HAP-1 (cell line): ENCODE measurements around the gene STAG1.
A peak's percentile ranks its signal among the peaks of the same experiment; 100 is the strongest.
"Not testable (repeated sequence)": the region's sequence is repeated elsewhere in the genome, so short reads cannot be mapped to it uniquely, and the experiment has no call there.

Experiments
- DNase-seq, 2 experiments: peaks; one replicate each; pipeline ENCODE4 v3.0.0-alpha.2; 2016 to 2020; ENCODE audit warnings: low spot score in 2 of 2
- H3K27me3 ChIP-seq: fragments of 250-450 bp; sonication (Bioruptor Pico); 2 replicates; pipeline ENCODE4 v1.5.1; 2020; ENCODE audit warnings: low read depth, mild to moderate bottlenecking, moderate library complexity
- H3K36me3 ChIP-seq: fragments of 250-450 bp; sonication (Bioruptor Pico); replicated peaks from 2 replicates; pipeline ENCODE4 v1.5.1; 2020; ENCODE audit warnings: mild to moderate bottlenecking
- H3K4me1 ChIP-seq: fragments of 250-450 bp; sonication (Bioruptor Pico); 2 replicates; pipeline ENCODE4 v1.5.1; 2020; ENCODE audit warnings: mild to moderate bottlenecking
- H3K4me3 ChIP-seq: fragments of 250-450 bp; sonication (Bioruptor Pico); 2 replicates; pipeline ENCODE4 v1.5.1; 2020; ENCODE audit warnings: mild to moderate bottlenecking, moderate library complexity
- H3K9me3 ChIP-seq: fragments of 250-450 bp; sonication (Bioruptor Pico); 2 replicates; pipeline ENCODE4 v1.5.1; 2020; ENCODE audit warnings: mild to moderate bottlenecking, moderate library complexity
- in situ Hi-C: fragments of 300-500 bp; cut with MboI; formaldehyde crosslinking; loops from 3 replicates; pipeline ENCODE4 v1.14.3; 2020; ENCODE audit warnings: low sequenced_read_pairs, inconsistent platforms, mixed read lengths

The STAG1 gene

GRCh38 chr3:136336329-136337100 is 415.7 kb downstream of the STAG1 start:
- no peak for DNase-seq
- no peaks in the 10 kb centered on the region for H3K9me3 ChIP-seq
- H3K27me3 ChIP-seq, result no peaks in the 10 kb centered on the region
- peaks cover 40% of the 10 kb centered on the region for H3K36me3 ChIP-seq
- no peaks in the 10 kb centered on the region for H3K4me1 ChIP-seq
- H3K4me3 ChIP-seq, result no peak overlapping the region
- in situ Hi-C loops, result no loop called here

- H3K4me1 ChIP-seq, H3K27me3 ChIP-seq, H3K4me3 ChIP-seq, DNase-seq, in situ Hi-C loops, H3K9me3 ChIP-seq: not testable (repeated sequence)
- H3K36me3 ChIP-seq, result peaks cover 35% of the 10 kb centered on the region
These were observed 417.5 kb downstream of the STAG1 start for GRCh38 chr3:136334726-136335125.

DNA sequence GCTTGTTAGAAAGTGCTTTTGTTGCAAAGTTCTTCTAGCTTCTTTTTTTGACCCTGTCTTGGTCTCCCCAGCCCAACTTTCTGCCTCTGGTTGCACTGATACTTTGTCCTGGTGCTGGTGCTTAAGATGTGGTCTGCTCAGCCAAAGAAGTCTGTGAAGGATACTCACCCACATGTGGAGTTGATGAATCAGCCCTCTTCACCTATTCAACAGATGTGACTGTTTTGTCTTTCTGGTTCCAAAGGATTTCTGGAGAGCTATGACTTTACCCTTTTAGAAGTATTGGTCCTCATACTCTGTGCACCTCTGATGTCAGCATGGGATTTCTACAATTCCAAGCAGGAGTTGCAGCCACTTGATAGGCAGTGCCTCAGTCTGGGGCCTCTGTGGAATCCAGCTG is 418.0 kb downstream of the STAG1 start:
- Histone ChIP-seq H3K36me3 (peaks cover 31% of the 10 kb centered on the region), H3K9me3 (no peaks in the 10 kb centered on the region)

GRCh38 chr3:136332776-136333175 is 419.4 kb downstream of the STAG1 start:
- Histone ChIP-seq H3K9me3 (no peaks in the 10 kb centered on the region), H3K4me3 (no peak overlapping the region), H3K27me3 (no peaks in the 10 kb centered on the region), H3K4me1 (no peaks in the 10 kb centered on the region), H3K36me3 (peaks cover 32% of the 10 kb centered on the region)
- in situ Hi-C loops, result no loop called here
- no peak for DNase-seq

More for the DNA sequence above, 418.0 kb downstream of the STAG1 start:
- H3K4me3 ChIP-seq, result no peak overlapping the region
- H3K4me1 ChIP-seq, result no peaks in the 10 kb centered on the region
- no peaks in the 10 kb centered on the region for H3K27me3 ChIP-seq
- in situ Hi-C loops, result no loop called here
- no peak for DNase-seq

DNA sequence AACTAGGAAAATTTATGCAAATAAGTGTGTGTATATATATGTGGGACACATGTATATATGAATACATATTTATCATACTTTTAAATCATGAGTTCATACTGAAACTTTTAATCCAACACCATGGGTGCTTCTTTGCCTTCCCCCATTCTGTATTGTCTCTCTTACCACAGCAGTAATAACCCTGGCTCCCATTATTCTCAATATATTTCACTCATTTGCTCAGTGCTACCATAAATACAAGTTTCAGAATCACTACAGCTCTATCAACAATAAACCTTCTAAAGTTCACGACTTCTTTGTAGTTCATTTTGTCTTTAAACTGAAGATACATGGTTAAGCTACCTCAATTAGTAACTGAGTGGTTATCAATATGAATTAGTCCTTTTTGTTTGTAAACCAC is 419.9 kb downstream of the STAG1 start:
- in situ Hi-C loops, result no loop called here
- H3K4me1 ChIP-seq, result no peaks in the 10 kb centered on the region
- H3K36me3 ChIP-seq, result peaks cover 29% of the 10 kb centered on the region
- no peaks in the 10 kb centered on the region for H3K9me3 ChIP-seq
- DNase-seq, result no peak
- no peaks in the 10 kb centered on the region for H3K27me3 ChIP-seq
- H3K4me3 ChIP-seq, result no peak overlapping the region

GRCh38 chr3:136330900-136331299 is 421.3 kb downstream of the STAG1 start:
- H3K27me3 ChIP-seq, result no peaks in the 10 kb centered on the region
- in situ Hi-C loops, result no loop called here
- H3K9me3 ChIP-seq, result no peaks in the 10 kb centered on the region
- no peaks in the 10 kb centered on the region for H3K4me1 ChIP-seq
- DNase-seq, result no peak
- peaks cover 25% of the 10 kb centered on the region for H3K36me3 ChIP-seq
- no peak overlapping the region for H3K4me3 ChIP-seq

DNA sequence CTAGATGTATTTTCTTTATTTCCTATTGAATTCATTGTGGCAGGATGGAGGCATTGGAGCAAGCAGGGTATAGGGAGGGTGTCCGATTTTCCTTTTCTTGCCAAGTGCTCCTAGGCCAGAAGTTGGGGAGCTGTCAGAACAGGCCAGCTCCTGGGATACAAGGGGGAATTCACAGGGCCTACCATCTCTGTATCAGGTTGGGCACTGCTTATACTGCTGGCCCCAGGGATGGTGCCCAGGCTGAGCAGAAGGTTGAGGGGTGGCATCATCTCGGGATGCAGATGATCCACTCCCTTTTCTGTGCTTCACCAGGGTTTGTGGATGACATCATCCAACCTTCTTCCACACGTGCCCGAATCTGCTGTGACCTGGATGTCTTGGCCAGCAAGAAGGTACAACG is 422.6 kb downstream of the STAG1 start:
- no peak for DNase-seq
- Histone ChIP-seq H3K27me3 (no peaks in the 10 kb centered on the region), H3K36me3 (peaks cover 19% of the 10 kb centered on the region), H3K9me3 (no peaks in the 10 kb centered on the region), H3K4me1 (no peaks in the 10 kb centered on the region), H3K4me3 (no peak overlapping the region)
- in situ Hi-C loops, result no loop called here

DNA sequence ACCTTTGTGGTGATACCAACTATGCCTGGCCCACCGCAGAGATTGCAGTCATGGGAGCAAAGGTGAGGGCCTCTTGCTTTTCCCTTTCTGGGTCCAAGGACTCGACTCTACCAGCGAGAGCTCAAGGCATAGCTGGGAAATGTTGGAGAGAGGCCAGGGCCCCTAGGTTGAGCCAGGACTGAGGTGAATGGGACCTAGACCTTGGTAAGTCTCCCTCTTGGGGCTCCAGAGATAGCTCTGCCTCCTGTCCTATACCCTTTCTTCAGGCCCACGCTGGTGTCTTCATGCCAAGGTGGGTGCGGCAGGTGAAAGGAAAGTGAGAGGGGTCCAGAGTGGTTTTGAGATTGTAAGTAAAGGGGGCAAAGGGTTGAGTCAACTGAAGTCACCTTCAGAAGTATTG is 424.5 kb downstream of the STAG1 start:
- H3K4me3 ChIP-seq, result no peak overlapping the region
- in situ Hi-C loops, result no loop called here

GRCh38 chr3:136326316-136326715 is 425.9 kb downstream of the STAG1 start:
- in situ Hi-C loops, result no loop called here

More for the DNA sequence above, 424.5 kb downstream of the STAG1 start:
- Histone ChIP-seq H3K36me3 (peaks cover 11% of the 10 kb centered on the region), H3K4me1 (no peaks in the 10 kb centered on the region), H3K27me3 (no peaks in the 10 kb centered on the region), H3K9me3 (no peaks in the 10 kb centered on the region)
- DNase-seq, result no peak

GRCh38 chr3:136311968-136312367 is 440.2 kb downstream of the STAG1 start:
- in situ Hi-C loops, result loop anchor here (25.0 kb wide), 1 partner anchor 225 kb away; no protein-coding TSS in a partner anchor

More at GRCh38 chr3:136326316-136326715, 425.9 kb downstream of the STAG1 start:
- Histone ChIP-seq H3K27me3 (no peaks in the 10 kb centered on the region), H3K4me3 (no peak overlapping the region), H3K4me1 (no peaks in the 10 kb centered on the region), H3K36me3 (peaks cover 11% of the 10 kb centered on the region), H3K9me3 (peaks cover 6% of the 10 kb centered on the region; the same call in 1 of the 2 replicates)
- no peak for DNase-seq

GRCh38 chr3:136311261-136311660 is 440.9 kb downstream of the STAG1 start:
- Histone ChIP-seq H3K27me3 (no peaks in the 10 kb centered on the region), H3K36me3 (no peaks in the 10 kb centered on the region), H3K4me1 (no peaks in the 10 kb centered on the region), H3K9me3 (no peaks in the 10 kb centered on the region), H3K4me3 (no peak overlapping the region)
- in situ Hi-C loops, result loop anchor here (25.0 kb wide), 1 partner anchor 224 kb away; no protein-coding TSS in a partner anchor
- DNase-seq, result no peak

More at GRCh38 chr3:136311968-136312367, 440.2 kb downstream of the STAG1 start:
- Histone ChIP-seq H3K27me3 (no peaks in the 10 kb centered on the region), H3K4me1 (no peaks in the 10 kb centered on the region), H3K36me3 (no peaks in the 10 kb centered on the region), H3K9me3 (no peaks in the 10 kb centered on the region; the same call in 1 of the 2 replicates), H3K4me3 (no peak overlapping the region)
- DNase-seq, result no peak

- Histone ChIP-seq H3K27me3 (no peaks in the 10 kb centered on the region), H3K4me3 (no peak overlapping the region), H3K36me3 (0 out of 2 replicates have a peak, but pooled peaks cover 2% of the 10 kb centered on the region), H3K9me3 (no peaks in the 10 kb centered on the region), H3K4me1 (no peaks in the 10 kb centered on the region)
- in situ Hi-C loops, result loop anchor here (10.0 to 25.0 kb wide), 2 partner anchors 219 to 709 kb away; no protein-coding TSS in a partner anchor
- peak; percentile 17 to 55 for DNase-seq
These were observed 446.3 kb downstream of the STAG1 start for GRCh38 chr3:136305879-136306278.

DNA sequence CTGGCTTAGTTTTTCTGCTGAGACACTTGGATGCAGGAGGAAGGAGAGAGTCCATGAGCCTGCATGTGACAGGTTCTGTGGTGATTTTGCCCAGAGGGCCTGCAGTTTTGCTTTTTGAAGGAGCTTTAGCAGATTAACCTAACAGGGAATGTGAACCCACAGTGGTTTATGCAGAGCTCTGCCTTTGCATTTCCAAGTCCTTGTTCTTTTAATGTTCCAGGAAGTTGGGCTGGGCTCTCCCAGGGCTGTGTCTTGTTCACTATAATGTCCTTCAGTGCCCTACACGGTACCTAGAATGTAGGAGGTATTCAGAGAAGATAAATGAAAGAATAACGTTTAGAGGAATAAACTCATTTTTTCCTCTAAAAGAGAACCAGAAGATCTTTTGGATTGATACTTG is 451.7 kb downstream of the STAG1 start:
- peaks cover 3% of the 10 kb centered on the region; the same call in 1 of the 2 replicates for H3K36me3 ChIP-seq
- no peaks in the 10 kb centered on the region for H3K4me1 ChIP-seq
- no peaks in the 10 kb centered on the region for H3K27me3 ChIP-seq
- in situ Hi-C loops, result loop anchor here (10.0 to 25.0 kb wide), 2 partner anchors 213 to 714 kb away; no protein-coding TSS in a partner anchor
- no peak overlapping the region for H3K4me3 ChIP-seq
- no peak for DNase-seq
- no peaks in the 10 kb centered on the region for H3K9me3 ChIP-seq

DNA sequence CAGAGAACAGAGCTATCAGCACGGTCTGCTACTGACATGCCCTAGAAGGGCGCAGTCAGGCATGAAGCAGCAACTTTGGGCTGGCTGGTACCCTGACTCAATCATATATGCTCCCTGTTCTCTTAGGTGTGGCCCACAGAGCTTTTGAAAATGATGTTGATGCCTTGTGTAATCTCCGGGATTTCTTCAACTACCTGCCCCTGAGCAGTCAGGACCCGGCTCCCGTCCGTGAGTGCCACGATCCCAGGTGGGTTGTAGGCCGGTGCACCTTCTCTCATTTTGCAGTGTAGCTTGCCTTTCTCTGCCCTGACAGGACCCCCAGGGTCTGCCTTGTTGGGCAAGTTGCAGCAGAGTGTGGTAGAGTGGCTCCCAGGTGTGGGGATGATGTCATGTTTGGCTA is 454.4 kb downstream of the STAG1 start:
- no peak for DNase-seq
- Histone ChIP-seq H3K36me3 (peaks cover 10% of the 10 kb centered on the region), H3K9me3 (no peaks in the 10 kb centered on the region), H3K27me3 (no peaks in the 10 kb centered on the region), H3K4me1 (no peaks in the 10 kb centered on the region), H3K4me3 (no peak overlapping the region)
- in situ Hi-C loops, result no loop called here
